ENCODE results near the gene CYB5B.

DNA sequence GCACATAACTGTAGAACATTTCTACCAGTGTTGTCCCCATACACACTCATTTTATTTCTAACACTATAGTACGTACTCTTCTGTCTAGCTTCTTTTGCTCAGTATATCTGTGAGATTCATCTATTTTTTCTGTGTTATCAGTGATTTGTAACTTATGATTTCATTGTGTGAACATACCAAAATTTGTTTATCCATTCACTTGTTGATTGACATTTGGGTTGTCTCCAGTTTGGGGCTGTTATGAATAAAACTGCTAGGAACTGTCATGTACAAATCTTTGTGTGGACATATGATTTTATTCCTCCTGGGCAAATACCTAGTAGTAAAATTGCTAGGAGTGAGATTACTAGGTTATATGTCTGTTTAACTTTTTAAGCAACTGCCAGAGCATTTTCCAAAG lies 9.6 kb downstream of the CYB5B start:
- TF ChIP-seq YY1 (IDR thresholded peaks at IDR 0.05; ENCODE audit: low read depth) (no peak), SIN3A (IDR thresholded peaks at IDR 0.05; ENCODE audit: borderline replicate concordance, low read depth, low read length) (no peak), MEF2A (IDR thresholded peaks at IDR 0.05; ENCODE audit: borderline replicate concordance, low read depth) (no peak), NRF1 (IDR thresholded peaks at IDR 0.05; ENCODE audit: low read depth, low read length) (no peak), NFIC (IDR thresholded peaks at IDR 0.05; ENCODE audit: borderline replicate concordance) (no peak)
- TF ChIP-seq, protein P1, sequence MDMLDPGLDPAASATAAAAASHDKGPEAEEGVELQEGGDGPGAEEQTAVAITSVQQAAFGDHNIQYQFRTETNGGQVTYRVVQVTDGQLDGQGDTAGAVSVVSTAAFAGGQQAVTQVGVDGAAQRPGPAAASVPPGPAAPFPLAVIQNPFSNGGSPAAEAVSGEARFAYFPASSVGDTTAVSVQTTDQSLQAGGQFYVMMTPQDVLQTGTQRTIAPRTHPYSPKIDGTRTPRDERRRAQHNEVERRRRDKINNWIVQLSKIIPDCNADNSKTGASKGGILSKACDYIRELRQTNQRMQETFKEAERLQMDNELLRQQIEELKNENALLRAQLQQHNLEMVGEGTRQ (IDR thresholded peaks at IDR 0.05; ENCODE audit: borderline replicate concordance, low read depth, low read length), result no peak
- TF ChIP-seq, protein P2, sequence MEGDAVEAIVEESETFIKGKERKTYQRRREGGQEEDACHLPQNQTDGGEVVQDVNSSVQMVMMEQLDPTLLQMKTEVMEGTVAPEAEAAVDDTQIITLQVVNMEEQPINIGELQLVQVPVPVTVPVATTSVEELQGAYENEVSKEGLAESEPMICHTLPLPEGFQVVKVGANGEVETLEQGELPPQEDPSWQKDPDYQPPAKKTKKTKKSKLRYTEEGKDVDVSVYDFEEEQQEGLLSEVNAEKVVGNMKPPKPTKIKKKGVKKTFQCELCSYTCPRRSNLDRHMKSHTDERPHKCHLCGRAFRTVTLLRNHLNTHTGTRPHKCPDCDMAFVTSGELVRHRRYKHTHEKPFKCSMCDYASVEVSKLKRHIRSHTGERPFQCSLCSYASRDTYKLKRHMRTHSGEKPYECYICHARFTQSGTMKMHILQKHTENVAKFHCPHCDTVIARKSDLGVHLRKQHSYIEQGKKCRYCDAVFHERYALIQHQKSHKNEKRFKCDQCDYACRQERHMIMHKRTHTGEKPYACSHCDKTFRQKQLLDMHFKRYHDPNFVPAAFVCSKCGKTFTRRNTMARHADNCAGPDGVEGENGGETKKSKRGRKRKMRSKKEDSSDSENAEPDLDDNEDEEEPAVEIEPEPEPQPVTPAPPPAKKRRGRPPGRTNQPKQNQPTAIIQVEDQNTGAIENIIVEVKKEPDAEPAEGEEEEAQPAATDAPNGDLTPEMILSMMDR (IDR thresholded peaks at IDR 0.05), result no peak
- TF ChIP-seq, protein P3, sequence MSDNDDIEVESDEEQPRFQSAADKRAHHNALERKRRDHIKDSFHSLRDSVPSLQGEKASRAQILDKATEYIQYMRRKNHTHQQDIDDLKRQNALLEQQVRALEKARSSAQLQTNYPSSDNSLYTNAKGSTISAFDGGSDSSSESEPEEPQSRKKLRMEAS (IDR thresholded peaks at IDR 0.05; ENCODE audit: low read depth), result no peak

Data from SK-N-SH (cell line).